ES-I3 (cell line): ENCODE results near the gene AKNA.

Experiments used
- H3K36me3 ChIP-seq: 2 replicates; pipeline ENCODE4 v1.6.1; 2013; ENCODE audit warnings: mild to moderate bottlenecking, low read length, control low read depth, moderate library complexity; ENCODE audit not compliant: insufficient read depth
- H3K4me1 ChIP-seq: 2 replicates; pipeline ENCODE4 v1.6.1; 2013; ENCODE audit warnings: mild to moderate bottlenecking, control low read depth, low read length; ENCODE audit not compliant: insufficient read depth
- H3K9ac ChIP-seq: 2 replicates; pipeline ENCODE4 v1.6.1; 2013; ENCODE audit warnings: low read depth, mild to moderate bottlenecking, low read length, moderate library complexity
- H3K9me3 ChIP-seq: 2 replicates; pipeline ENCODE4 v1.6.1; 2013; ENCODE audit warnings: mild to moderate bottlenecking, low read length, moderate library complexity; ENCODE audit not compliant: control insufficient read depth, insufficient read depth

Gene AKNA

GRCh38 chr9:114387680-114388356 lies at the start of gene AKNA:
Gene AKNA, minus strand, starts transcription at chr9:114387982. Its CDS starts 6,649 bp downstream, at chr9:114381333.
- Histone ChIP-seq H3K4me1 (peaks cover 69% of the 10 kb centered on the region), H3K36me3 (no peaks in the 10 kb centered on the region), H3K9ac (peak within 1 kb of the TSS; percentile 44), H3K9me3 (no peaks in the 10 kb centered on the region)

- H3K4me1 ChIP-seq: 0 out of 2 replicates have a peak, but pooled peaks cover 2% of the 10 kb centered on the region
- no peaks in the 10 kb centered on the region for H3K36me3 ChIP-seq
- no peaks in the 10 kb centered on the region for H3K9me3 ChIP-seq
- H3K9ac ChIP-seq: no peak overlapping the region
These were observed 49.7 kb upstream of the AKNA start for GRCh38 chr9:114437401-114437893.

- H3K4me1 ChIP-seq: 0 out of 2 replicates have a peak, but pooled peaks cover 2% of the 10 kb centered on the region
- no peaks in the 10 kb centered on the region for H3K36me3 ChIP-seq
These were observed 47.1 kb upstream of the AKNA start for GRCh38 chr9:114434878-114435311.

GRCh38 chr9:114433720-114434255 lies 46.0 kb upstream of the AKNA start:
- no peaks in the 10 kb centered on the region for H3K36me3 ChIP-seq
- H3K9ac ChIP-seq: no peak overlapping the region
- H3K9me3 ChIP-seq: no peaks in the 10 kb centered on the region
- 0 out of 2 replicates have a peak, but pooled peaks cover 2% of the 10 kb centered on the region for H3K4me1 ChIP-seq

More at GRCh38 chr9:114434878-114435311, 47.1 kb upstream of the AKNA start:
- Histone ChIP-seq H3K9me3 (no peaks in the 10 kb centered on the region), H3K9ac (no peak overlapping the region)

DNA sequence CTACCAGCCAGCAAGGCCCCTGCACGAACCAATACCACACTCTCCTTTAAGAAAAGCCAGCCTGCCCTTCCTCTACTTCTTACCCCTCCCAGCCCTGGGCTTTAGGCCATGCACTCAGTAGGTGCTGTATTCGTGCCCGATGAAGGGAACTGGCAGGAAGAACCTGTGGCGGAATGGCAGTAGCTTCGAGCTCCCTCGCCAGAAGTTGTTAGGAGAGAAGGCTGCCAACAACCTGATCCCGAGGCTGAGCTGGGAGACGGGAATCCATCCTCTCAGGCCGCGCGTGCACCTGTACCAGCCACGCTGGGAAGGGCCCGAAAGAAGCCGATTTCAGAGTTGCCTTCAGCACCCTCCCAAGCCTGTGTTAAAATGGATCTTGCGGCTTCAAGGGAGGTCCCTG lies 45.3 kb upstream of the AKNA start:
- no peak overlapping the region for H3K9ac ChIP-seq
- H3K36me3 ChIP-seq: no peaks in the 10 kb centered on the region
- H3K9me3 ChIP-seq: no peaks in the 10 kb centered on the region
- H3K4me1 ChIP-seq: 0 out of 2 replicates have a peak, but pooled peaks cover 2% of the 10 kb centered on the region

DNA sequence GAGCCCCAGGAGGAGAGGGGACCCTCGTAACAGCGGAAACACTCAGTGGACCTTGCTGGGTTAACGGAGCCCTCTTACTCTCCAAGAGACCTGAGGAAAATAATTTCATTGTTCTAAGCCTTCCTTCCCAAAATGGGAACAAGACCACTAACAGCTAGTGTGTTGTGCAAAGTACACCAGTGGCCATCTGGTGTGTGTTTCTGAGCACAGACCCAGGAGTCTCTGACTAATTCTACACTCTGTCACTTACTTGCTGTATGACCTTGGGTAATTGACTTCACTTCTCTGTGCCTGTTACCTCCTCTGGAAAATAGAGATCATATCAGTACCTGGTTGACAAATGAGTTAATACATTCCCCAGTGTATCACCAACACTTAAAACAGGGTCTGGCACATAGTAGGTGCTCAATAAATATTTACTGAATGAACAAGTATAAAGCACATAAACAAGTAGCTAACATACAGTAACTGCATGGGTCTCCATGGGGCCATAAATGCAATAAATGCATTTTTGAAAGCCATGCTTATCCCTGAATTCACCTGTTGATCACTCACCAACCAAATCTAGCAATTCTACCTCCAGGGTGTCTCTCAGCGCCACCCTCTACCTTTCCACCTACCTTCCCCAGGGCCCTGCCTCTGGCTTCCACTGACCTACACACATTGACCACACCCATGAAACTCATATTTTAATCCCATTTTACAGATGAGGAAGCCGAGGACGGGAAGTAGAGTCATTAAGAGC lies 44.7 kb upstream of the AKNA start:
- Histone ChIP-seq H3K36me3 (no peaks in the 10 kb centered on the region), H3K9me3 (no peaks in the 10 kb centered on the region), H3K4me1 (0 out of 2 replicates have a peak, but pooled peaks cover 2% of the 10 kb centered on the region), H3K9ac (no peak overlapping the region)

DNA sequence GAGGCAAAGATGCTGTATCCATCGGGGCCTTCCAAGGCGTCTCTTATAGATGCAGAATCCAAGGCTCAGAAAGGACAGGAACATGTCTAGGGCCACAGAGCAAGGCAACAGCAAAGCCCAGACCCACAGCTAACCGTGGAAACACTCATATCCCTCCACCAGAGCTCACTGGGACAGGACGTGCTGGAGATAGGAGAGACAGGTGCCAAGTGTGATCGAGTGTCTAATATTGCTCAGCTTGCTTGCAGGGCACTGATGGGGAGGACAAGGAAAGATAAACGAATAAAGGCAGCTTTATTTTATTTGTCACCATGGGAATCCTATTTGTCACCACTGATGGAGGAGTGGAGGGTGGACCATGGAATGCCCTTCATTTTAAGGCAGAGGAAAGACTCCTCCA lies 44.0 kb upstream of the AKNA start:
- no peak overlapping the region for H3K9ac ChIP-seq
- no peaks in the 10 kb centered on the region for H3K9me3 ChIP-seq
- H3K4me1 ChIP-seq: 0 out of 2 replicates have a peak, but pooled peaks cover 2% of the 10 kb centered on the region
- H3K36me3 ChIP-seq: no peaks in the 10 kb centered on the region

GRCh38 chr9:114431003-114431402 lies 43.2 kb upstream of the AKNA start:
- Histone ChIP-seq H3K9me3 (no peaks in the 10 kb centered on the region), H3K9ac (no peak overlapping the region)

DNA sequence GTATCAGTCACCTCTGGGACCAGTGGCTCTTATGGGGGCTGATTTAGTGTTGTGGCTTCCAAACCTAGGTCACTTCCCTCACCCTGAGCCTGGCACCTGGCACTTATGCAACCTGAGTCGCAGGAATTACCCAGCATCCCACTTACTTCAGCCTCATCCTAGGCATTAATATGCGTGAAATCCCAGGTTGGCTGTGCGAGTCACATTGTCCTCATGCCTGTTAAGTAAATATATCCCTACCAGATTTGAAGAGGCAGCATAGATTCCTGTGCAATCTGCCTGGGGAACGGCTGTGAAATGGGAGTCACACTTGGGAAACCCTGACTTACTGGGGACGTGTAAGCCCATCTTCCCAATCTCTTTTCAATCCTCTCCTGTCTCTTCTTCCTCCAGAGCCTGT lies 42.7 kb upstream of the AKNA start:
- no peaks in the 10 kb centered on the region for H3K36me3 ChIP-seq
- 0 out of 2 replicates have a peak, but pooled peaks cover 2% of the 10 kb centered on the region for H3K4me1 ChIP-seq
- no peak overlapping the region for H3K9ac ChIP-seq
- no peaks in the 10 kb centered on the region for H3K9me3 ChIP-seq

More at GRCh38 chr9:114431003-114431402, 43.2 kb upstream of the AKNA start:
- Histone ChIP-seq H3K36me3 (no peaks in the 10 kb centered on the region), H3K4me1 (0 out of 2 replicates have a peak, but pooled peaks cover 2% of the 10 kb centered on the region)

GRCh38 chr9:114429488-114429887 lies 41.7 kb upstream of the AKNA start:
- Histone ChIP-seq H3K9ac (no peak overlapping the region), H3K36me3 (no peaks in the 10 kb centered on the region), H3K4me1 (0 out of 2 replicates have a peak, but pooled peaks cover under 1% of the 10 kb centered on the region), H3K9me3 (no peaks in the 10 kb centered on the region)

GRCh38 chr9:114428466-114428865 lies 40.7 kb upstream of the AKNA start:
- H3K4me1 ChIP-seq: no peaks in the 10 kb centered on the region
- H3K9me3 ChIP-seq: no peaks in the 10 kb centered on the region
- H3K36me3 ChIP-seq: no peaks in the 10 kb centered on the region
- H3K9ac ChIP-seq: no peak overlapping the region

DNA sequence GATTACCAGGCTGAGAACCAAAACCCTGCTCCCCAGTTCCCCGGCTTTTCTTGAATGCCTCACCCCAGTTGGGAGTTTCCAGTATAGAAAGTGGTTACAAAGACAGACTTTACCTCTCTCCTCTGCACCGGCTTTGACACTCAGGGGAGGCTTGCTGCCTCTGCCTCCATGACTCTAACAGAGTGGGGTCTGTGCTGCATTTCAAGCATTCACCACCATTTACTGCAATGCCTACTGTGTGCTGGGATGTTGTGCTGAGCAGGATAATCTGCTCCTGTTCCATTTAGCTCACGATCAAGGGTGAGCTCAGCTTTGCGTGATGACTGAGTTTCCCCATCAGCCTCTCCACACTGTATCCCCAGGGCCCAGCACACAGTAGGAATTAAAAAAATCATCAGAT lies 39.9 kb upstream of the AKNA start:
- no peak overlapping the region for H3K9ac ChIP-seq
- no peaks in the 10 kb centered on the region for H3K9me3 ChIP-seq
- H3K36me3 ChIP-seq: no peaks in the 10 kb centered on the region
- no peaks in the 10 kb centered on the region for H3K4me1 ChIP-seq

- Histone ChIP-seq H3K9me3 (no peaks in the 10 kb centered on the region), H3K36me3 (no peaks in the 10 kb centered on the region), H3K9ac (no peak overlapping the region), H3K4me1 (no peaks in the 10 kb centered on the region)
These were observed 38.5 kb upstream of the AKNA start for GRCh38 chr9:114426046-114426948.

DNA sequence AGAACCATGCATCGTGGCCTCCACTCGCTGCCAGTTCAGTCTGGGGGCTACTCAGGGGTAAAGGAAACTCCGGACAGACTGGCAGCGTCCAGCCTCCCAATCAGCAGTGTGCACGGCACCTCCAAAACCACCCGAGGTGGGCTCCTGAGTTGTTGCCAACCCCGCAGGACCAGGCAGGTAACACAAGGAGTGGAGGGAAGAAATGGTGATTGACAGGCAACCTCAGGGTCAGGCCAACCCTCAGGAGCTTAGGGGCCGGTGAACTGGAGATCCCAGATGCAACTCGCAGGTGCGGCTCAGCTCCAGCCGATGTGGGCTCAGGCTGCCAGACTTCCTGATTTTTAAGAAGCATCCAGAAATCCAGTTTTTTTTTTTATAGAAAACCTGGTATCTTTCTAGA lies 37.3 kb upstream of the AKNA start:
- no peak overlapping the region for H3K9ac ChIP-seq
- H3K36me3 ChIP-seq: no peaks in the 10 kb centered on the region
- no peaks in the 10 kb centered on the region for H3K4me1 ChIP-seq
- no peaks in the 10 kb centered on the region for H3K9me3 ChIP-seq
